OCI-LY1 (cell line): Measurements from ENCODE around the gene RARS1.

Experiments
- CTCF ChIP-seq: fragments of 200-600 bp; sonication (generic), shearing (Covaris generic); IDR thresholded peaks from 2 replicates; pipeline ENCODE4 v1.5.1; 2017; ENCODE audit warnings: mild to moderate bottlenecking, antibody characterized with exemption, low read length, moderate library complexity, mixed read lengths
- EZH2 ChIP-seq: fragments of 200-600 bp; sonication (generic), shearing (Covaris generic); IDR thresholded peaks from 2 replicates; pipeline ENCODE4 v1.8.0; 2017; ENCODE audit warnings: borderline replicate concordance, mixed run types, mild to moderate bottlenecking, antibody characterized with exemption, low read length, moderate library complexity, mixed read lengths

GRCh38 chr5:168474319-168474718, 12.0 kb upstream of the RARS1 start:
- TF ChIP-seq EZH2, result no peak
- no peak for TF ChIP-seq CTCF
